GM18508 (cell line): ENCODE results near the gene SCNN1G.

ENCODE experiments used
- ATAC-seq: cut with Tn5 transposase; IDR thresholded peaks from one replicate; pipeline ENCODE4 v1.9.1; 2021; ENCODE audit warnings: moderate number of reproducible peaks; ENCODE audit not compliant: insufficient read depth, unreplicated experiment

Gene SCNN1G

GRCh38 chr16:23195366-23195978, 12.9 kb downstream of the SCNN1G start:
- no peak for ATAC-seq

GRCh38 chr16:23196539-23196938, 14.0 kb downstream of the SCNN1G start:
- no peak for ATAC-seq

DNA sequence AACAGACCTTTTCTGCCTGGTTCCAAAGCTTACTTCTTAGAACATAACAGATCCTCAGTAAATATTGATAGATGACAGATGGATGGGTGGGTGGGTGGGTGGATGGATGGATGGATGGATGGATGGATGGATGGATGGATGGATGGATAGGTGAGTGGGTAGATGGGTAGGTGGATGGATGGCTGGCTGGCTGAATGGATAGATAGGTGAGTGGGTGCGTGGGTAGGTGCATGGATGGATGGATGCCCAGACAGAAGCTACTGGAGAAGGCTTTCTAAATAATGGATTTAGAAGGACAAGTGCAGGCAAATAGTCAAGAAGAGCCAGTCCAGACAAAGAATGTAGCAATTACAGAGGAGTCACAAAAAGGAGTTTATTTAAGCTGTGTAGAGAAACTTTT, 19.6 kb downstream of the SCNN1G start:
- ATAC-seq: no peak

DNA sequence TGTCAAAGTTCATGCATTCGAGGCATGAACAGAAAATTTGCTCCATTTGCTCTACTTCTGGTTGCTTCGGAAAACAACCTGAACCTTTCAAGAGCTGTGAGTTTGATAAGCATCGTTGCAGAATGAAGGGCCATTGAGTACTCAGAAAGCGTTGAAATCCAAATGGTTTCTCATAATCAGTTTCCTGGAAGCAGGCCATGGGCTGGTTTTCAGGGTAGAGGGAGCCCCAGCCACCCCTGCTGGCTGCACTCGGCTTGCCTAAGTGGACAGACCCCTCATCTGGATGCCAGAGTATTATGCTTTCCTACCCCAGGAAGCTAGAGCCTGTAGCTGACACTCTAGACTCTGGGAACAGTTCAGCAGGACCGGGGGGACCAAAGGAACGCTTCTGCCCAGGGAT, 24.4 kb downstream of the SCNN1G start:
- no peak for ATAC-seq

GRCh38 chr16:23207485-23207884, 24.9 kb downstream of the SCNN1G start:
- ATAC-seq: no peak

DNA sequence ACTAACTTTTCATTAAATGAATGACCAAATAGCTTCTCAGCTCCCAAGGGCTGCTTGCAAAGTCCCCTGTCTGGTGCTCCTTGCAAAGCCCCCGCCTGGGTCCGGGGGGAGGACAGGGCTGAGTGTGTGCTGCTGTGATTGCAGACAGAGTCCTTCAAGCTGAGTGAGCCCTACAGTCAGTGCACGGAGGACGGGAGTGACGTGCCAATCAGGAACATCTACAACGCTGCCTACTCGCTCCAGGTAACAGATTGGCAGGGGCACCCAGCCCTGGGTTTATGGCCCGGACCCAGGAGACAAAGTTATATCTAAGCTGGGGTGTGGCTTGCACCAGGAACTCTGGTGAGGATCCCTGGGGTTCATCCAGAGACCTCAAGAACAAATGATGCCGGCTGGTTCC, 27.1 kb downstream of the SCNN1G start:
- ATAC-seq: no peak

- no peak for ATAC-seq
Observed at GRCh38 chr16:23213831-23214230, 31.3 kb downstream of the SCNN1G start.

- no peak for ATAC-seq
Observed at GRCh38 chr16:23214796-23215195, 32.3 kb downstream of the SCNN1G start.

DNA sequence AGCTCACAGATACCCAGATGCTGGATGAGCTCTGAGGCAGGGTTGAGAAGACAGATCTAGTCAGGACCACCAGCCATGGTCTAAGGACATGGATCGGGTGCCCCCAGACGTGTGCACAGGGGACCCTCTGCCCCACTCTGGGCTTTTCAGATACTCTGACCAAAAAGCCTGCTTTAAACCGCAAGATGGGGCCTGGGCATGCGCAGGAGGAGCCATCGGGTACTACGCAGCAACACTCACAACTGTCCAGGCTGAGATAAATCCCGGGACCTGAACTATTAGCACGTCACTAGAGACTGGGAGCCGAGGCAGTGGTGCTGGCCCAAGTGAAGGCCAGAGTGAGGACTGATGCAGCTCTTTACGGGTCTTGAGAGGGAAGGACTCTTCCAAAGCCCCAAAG, 32.9 kb downstream of the SCNN1G start:
- no peak for ATAC-seq

DNA sequence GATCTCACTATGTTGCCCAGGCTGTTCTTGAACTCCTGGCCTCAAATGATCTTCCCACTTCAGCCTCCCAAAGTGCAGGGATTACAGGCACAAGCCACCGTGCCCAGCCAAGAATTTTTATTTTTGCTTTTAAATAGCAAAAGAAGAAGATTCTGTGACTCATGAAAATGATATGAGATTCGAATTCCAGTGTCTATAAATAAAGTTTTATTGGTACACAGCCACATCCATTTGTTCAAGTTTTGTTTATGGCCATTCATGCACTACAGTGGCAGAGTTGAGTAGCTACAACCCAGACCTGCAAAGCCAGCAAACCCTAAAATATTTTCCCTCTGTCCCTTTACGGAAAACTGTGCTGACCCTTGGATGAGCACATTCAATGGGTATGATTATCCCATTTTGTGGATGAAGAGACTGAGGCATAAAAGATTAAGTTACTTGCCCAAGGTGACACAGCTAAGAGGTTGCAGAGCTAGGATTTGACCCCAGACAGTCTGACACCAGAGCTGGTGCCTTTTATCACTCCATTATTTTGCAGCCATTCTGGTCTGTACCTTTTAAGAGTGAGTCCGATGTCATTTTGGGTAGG, 34.2 kb downstream of the SCNN1G start:
- no peak for ATAC-seq

- ATAC-seq: no peak
Observed at GRCh38 chr16:23217646-23218045, 35.1 kb downstream of the SCNN1G start.

DNA sequence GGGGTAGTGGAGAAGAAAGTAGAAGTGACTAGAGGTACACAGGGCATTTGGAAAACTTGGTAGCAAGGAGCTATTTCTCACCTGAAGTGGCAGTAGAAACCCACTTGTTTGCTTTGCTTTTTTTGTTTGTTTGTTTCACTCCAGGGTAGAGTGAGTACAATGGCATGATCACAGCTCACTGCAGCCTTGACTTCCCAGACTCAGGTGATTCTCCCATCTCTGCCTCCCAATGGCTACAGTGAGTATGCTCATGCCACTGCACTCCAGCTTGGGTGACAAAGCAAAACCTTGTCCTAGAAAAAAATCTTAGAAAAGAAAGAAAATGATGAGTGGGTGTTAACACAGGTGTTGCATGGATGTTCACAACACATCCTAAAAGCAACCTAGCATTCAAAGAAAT, 40.4 kb downstream of the SCNN1G start:
- no peak for ATAC-seq

DNA sequence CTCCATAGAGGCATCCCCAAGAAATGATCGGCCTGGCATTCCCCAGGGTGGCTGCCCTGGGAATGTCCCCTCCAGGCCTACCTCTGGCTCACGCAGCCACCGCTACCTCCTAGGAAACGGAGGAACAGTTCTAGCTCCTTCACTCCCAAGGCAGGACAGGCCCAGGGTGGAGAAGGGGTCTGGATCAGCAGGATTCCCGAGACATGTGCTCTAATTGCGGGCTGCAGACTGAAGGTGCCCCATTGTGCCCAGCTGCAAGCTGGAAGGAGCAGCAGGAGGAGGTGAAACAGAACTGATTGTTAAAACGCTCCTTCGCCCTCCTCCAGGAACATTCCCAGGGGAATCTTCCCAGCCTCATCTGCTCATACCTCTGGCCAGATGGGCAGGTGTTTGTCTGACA, 40.8 kb downstream of the SCNN1G start:
- no peak for ATAC-seq

GRCh38 chr16:23225109-23225508, 42.6 kb downstream of the SCNN1G start:
- no peak for ATAC-seq

DNA sequence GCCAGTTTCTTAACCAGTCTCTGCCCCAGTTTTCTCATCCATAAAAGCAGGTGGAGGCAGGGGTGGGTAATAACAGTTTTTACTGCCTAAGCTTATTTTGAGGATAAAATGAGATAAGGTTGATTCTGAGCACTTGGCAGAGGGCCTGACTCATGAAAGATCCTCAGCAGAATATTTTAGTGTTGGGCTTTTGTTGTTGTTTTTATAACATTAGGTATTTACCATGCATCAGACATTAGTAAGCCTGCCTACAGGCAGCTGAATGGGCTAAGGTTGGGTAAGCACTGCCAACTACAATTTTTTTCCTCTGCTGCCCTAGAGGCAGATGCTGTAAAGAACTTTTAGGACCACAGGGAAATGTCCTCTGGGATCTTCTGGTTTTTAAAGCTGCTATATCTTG, 43.1 kb downstream of the SCNN1G start:
- ATAC-seq: no peak

DNA sequence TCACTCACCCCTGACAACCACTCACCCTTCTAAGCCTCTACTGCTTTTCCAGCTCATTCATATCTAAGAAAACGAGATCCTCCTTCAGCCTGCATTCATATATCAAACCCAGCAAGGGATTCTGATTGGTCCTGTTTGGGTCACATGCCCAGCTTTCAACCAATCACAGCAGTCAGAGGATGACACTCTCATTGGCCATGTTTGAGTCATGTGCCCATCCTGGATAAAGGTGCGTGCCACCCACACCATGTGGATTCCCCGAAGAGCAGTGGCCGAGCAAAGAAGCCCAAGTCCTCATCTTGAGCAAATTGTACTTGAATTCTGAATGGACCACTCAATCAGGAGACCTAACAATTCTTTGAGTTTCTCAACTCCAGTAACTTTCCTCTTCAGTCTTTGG, 45.0 kb downstream of the SCNN1G start:
- no peak for ATAC-seq

GRCh38 chr16:23229714-23230113, 47.2 kb downstream of the SCNN1G start:
- ATAC-seq: no peak

- no peak for ATAC-seq
Observed at GRCh38 chr16:23232806-23233205, 50.3 kb downstream of the SCNN1G start.

DNA sequence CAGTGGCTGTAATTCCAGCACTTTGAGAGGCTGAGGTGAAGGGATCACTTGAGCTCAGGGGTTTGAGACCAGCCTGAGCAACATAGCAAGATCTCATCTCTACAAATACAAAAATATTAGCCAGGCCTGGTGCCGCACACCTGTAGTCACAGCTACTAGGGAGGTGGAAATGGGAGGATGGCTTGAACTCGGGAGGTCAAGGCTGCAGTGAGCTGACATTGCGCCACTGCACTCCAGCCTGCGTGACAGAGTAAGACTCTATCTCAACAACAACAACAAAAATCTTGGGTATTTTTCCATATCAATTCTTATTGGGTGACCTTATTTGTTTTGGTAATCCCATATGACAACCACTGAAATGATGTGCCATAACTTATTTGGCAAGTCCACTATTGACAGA, 52.6 kb downstream of the SCNN1G start:
- no peak for ATAC-seq

DNA sequence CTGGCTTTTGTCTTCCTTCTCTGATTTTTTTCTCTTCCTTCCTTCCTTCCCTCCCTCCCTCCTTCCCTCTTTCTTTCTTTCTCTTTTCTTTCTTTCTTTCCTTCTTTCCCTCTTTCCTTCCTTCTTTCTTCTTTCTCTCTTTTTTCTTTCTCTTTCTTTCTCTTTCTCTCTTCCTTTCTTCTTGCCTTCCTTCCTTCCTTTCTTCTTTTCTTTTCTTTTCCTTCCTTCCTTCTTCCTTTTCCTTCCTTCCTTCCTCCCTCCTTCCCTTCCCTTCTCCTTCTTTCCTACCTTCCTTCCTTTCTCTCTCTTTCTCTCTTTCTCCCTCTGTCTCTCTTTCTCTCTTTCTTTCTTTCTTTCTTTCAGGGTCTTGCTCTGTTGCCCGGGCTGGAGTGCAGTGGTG, 54.4 kb downstream of the SCNN1G start:
- no peak for ATAC-seq

- ATAC-seq: no peak
Observed at GRCh38 chr16:23240994-23241393, 58.4 kb downstream of the SCNN1G start.

- ATAC-seq: no peak
Observed at GRCh38 chr16:23244122-23244521, 61.6 kb downstream of the SCNN1G start.

- no peak for ATAC-seq
Observed at GRCh38 chr16:23245268-23245667, 62.7 kb downstream of the SCNN1G start.
